WTC11 (cell line): Measurements from ENCODE around the gene ANG. TPM values are rescaled to one million over a fixed set of nuclear protein-coding genes. Genes with fewer than 3 reads are reported as not detected.

Experiments
- ATAC-seq: fragments of 200-7000 bp; cut with Tn5 transposase; 2 replicates; pipeline ENCODE4 v1.10.0; 2021; ENCODE audit warnings: mild to moderate bottlenecking, moderate library complexity
- CTCF ChIA-PET: fragments of 300-600 bp; sonication (Branson Sonifier 250); formaldehyde crosslinking; loops from one replicate; lab custom pipeline; 2021; ENCODE audit warnings: antibody characterized with exemption; lab: Charles Lee
- POLR2A ChIA-PET: fragments of 350-600 bp; sonication (Branson Sonifier 250); formaldehyde crosslinking; loops from one replicate; lab custom pipeline; 2021; ENCODE audit warnings: antibody characterized with exemption; lab: Charles Lee
- DNase-seq: peaks from one replicate; pipeline ENCODE4 v3.0.0; 2021; ENCODE audit warnings: low spot score
- H3K27ac Mint-ChIP-seq: 2 replicates; pipeline ENCODE4 v1.8.0; 2021; ENCODE audit warnings: mixed read lengths
- H3K27me3 Mint-ChIP-seq: 2 replicates; pipeline ENCODE4 v1.8.0; 2021; ENCODE audit warnings: low read depth, mild to moderate bottlenecking, moderate library complexity, mixed read lengths
- H3K36me3 Mint-ChIP-seq: 2 replicates; pipeline ENCODE4 v1.8.0; 2021; ENCODE audit warnings: mixed read lengths
- H3K4me1 Mint-ChIP-seq: 2 replicates; pipeline ENCODE4 v1.8.0; 2022; ENCODE audit warnings: mixed read lengths
- H3K4me3 Mint-ChIP-seq: 2 replicates; pipeline ENCODE4 v1.8.0; 2021; ENCODE audit warnings: mild to moderate bottlenecking, moderate library complexity, mixed read lengths
- H3K9me3 Mint-ChIP-seq: 2 replicates; pipeline ENCODE4 v1.8.0; 2021; ENCODE audit warnings: mixed read lengths
- CBFB ChIP-seq: sonication (generic); formaldehyde crosslinking; IDR thresholded peaks from 2 replicates; pipeline ENCODE4 v1.8.1; 2022; ENCODE audit warnings: mild to moderate bottlenecking, low read depth, missing genetic modification reagents
- CREM ChIP-seq: sonication (generic); formaldehyde crosslinking; IDR thresholded peaks from 2 replicates; pipeline ENCODE4 v1.8.1; 2022; ENCODE audit warnings: mild to moderate bottlenecking, missing genetic modification reagents, moderate library complexity
- HMGA2 ChIP-seq: fragments of 250-450 bp; sonication (Bioruptor Pico); IDR thresholded peaks from 2 replicates; pipeline ENCODE4 v1.4.0; 2021; ENCODE audit warnings: mild to moderate bottlenecking, moderate library complexity
- NFATC4 ChIP-seq: fragments of 250-450 bp; sonication (Bioruptor Pico); IDR thresholded peaks from 2 replicates; pipeline ENCODE4 v1.9.0; 2021; ENCODE audit warnings: mild to moderate bottlenecking
- NR2C2 ChIP-seq: sonication (generic); formaldehyde crosslinking; IDR thresholded peaks from 2 replicates; pipeline ENCODE4 v1.8.0; 2022; ENCODE audit warnings: mild to moderate bottlenecking, missing genetic modification reagents
- NR3C1 ChIP-seq: sonication (generic); formaldehyde crosslinking; conservative IDR thresholded peaks from 2 replicates; pipeline ENCODE4 v1.8.1; 2023; ENCODE audit warnings: low read depth, mild to moderate bottlenecking, missing genetic modification reagents
- TCF7 ChIP-seq: sonication (generic); formaldehyde crosslinking; IDR thresholded peaks from 2 replicates; pipeline ENCODE4 v1.8.0; 2022; ENCODE audit warnings: mild to moderate bottlenecking, low read depth, missing genetic modification reagents, moderate library complexity
- ZMAT4 ChIP-seq: fragments of 250-450 bp; sonication (Bioruptor Pico); IDR thresholded peaks from 2 replicates; pipeline ENCODE4 v1.9.0; 2021; ENCODE audit warnings: mild to moderate bottlenecking
- ZNF121 ChIP-seq: sonication (generic); formaldehyde crosslinking; IDR thresholded peaks from 2 replicates; pipeline ENCODE4 v1.8.0; 2023; ENCODE audit warnings: missing genetic modification reagents
- ZNF263 ChIP-seq: sonication (generic); formaldehyde crosslinking; IDR thresholded peaks from 2 replicates; pipeline ENCODE4 v1.8.1; 2022; ENCODE audit warnings: low read depth, mild to moderate bottlenecking, moderate library complexity, missing genetic modification reagents
- ZNF671 ChIP-seq: fragments of 250-450 bp; sonication (Bioruptor Pico); IDR thresholded peaks from 2 replicates; pipeline ENCODE4 v1.8.0; 2021; ENCODE audit warnings: mild to moderate bottlenecking
- total RNA-seq: library from RNA; stranded (reverse); gene quantifications from 3 replicates; pipeline ENCODE4 v1.2.3, GENCODE V29; 2021
- TF ChIP-seq, protein P1 (sequence below): sonication (generic); formaldehyde crosslinking; IDR thresholded peaks from 2 replicates; pipeline ENCODE4 v1.8.0; 2022; ENCODE audit warnings: mild to moderate bottlenecking, missing genetic modification reagents
- TF ChIP-seq, protein P2 (sequence below): sonication (generic); formaldehyde crosslinking; IDR thresholded peaks from 2 replicates; pipeline ENCODE4 v1.8.1; 2022; ENCODE audit warnings: mild to moderate bottlenecking, missing genetic modification reagents, moderate library complexity, borderline replicate concordance
- TF ChIP-seq, protein P3 (sequence below): sonication (generic); formaldehyde crosslinking; IDR thresholded peaks from 2 replicates; pipeline ENCODE4 v1.8.1; 2022; ENCODE audit warnings: missing genetic modification reagents, borderline replicate concordance
- TF ChIP-seq, protein P4 (sequence below): fragments of 250-450 bp; sonication (Bioruptor Pico); IDR thresholded peaks from 2 replicates; pipeline ENCODE4 v1.9.0; 2021; ENCODE audit warnings: mild to moderate bottlenecking, borderline replicate concordance
- TF ChIP-seq, protein P5 (sequence below): sonication (generic); formaldehyde crosslinking; IDR thresholded peaks from 2 replicates; pipeline ENCODE4 v1.8.1; 2023; ENCODE audit warnings: mild to moderate bottlenecking, missing genetic modification reagents, moderate library complexity
- TF ChIP-seq, protein P6 (sequence below): fragments of 200-600 bp; IDR thresholded peaks from 2 replicates; pipeline ENCODE4 v1.8.0; 2022; ENCODE audit warnings: antibody characterized with exemption

The ANG gene
- total RNA-seq, 1 experiment from 2014 or later, result 4.8 TPM

- TF ChIP-seq, protein P1, sequence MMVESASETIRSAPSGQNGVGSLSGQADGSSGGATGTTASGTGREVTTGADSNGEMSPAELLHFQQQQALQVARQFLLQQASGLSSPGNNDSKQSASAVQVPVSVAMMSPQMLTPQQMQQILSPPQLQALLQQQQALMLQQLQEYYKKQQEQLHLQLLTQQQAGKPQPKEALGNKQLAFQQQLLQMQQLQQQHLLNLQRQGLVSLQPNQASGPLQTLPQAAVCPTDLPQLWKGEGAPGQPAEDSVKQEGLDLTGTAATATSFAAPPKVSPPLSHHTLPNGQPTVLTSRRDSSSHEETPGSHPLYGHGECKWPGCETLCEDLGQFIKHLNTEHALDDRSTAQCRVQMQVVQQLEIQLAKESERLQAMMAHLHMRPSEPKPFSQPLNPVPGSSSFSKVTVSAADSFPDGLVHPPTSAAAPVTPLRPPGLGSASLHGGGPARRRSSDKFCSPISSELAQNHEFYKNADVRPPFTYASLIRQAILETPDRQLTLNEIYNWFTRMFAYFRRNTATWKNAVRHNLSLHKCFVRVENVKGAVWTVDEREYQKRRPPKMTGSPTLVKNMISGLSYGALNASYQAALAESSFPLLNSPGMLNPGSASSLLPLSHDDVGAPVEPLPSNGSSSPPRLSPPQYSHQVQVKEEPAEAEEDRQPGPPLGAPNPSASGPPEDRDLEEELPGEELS (CRISPR knock-in tag), result no peak
- no peak for TF ChIP-seq CREM (CRISPR knock-in tag)
- TF ChIP-seq, protein P2, sequence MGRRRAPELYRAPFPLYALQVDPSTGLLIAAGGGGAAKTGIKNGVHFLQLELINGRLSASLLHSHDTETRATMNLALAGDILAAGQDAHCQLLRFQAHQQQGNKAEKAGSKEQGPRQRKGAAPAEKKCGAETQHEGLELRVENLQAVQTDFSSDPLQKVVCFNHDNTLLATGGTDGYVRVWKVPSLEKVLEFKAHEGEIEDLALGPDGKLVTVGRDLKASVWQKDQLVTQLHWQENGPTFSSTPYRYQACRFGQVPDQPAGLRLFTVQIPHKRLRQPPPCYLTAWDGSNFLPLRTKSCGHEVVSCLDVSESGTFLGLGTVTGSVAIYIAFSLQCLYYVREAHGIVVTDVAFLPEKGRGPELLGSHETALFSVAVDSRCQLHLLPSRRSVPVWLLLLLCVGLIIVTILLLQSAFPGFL (CRISPR knock-in tag), result no peak
- TF ChIP-seq, protein P3, sequence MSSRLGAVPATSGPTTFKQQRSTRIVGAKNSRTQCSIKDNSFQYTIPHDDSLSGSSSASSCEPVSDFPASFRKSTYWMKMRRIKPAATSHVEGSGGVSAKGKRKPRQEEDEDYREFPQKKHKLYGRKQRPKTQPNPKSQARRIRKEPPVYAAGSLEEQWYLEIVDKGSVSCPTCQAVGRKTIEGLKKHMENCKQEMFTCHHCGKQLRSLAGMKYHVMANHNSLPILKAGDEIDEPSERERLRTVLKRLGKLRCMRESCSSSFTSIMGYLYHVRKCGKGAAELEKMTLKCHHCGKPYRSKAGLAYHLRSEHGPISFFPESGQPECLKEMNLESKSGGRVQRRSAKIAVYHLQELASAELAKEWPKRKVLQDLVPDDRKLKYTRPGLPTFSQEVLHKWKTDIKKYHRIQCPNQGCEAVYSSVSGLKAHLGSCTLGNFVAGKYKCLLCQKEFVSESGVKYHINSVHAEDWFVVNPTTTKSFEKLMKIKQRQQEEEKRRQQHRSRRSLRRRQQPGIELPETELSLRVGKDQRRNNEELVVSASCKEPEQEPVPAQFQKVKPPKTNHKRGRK (CRISPR knock-in tag), result no peak
- TF ChIP-seq NR3C1, result no peak
Observed at GRCh38 chr14:20714593-20715250, 26.2 kb downstream of the ANG start (continued).

GRCh38 chr14:20719777-20720176 is 31.2 kb downstream of the ANG start:
- no peak overlapping the region for H3K27ac Mint-ChIP-seq
- TF ChIP-seq HMGA2 (CRISPR knock-in tag), result no peak
- no peak for TF ChIP-seq TCF7 (CRISPR knock-in tag)
- no peak for TF ChIP-seq ZMAT4 (CRISPR knock-in tag)
- no peak for TF ChIP-seq ZNF121 (CRISPR knock-in tag)
- TF ChIP-seq, protein P4, sequence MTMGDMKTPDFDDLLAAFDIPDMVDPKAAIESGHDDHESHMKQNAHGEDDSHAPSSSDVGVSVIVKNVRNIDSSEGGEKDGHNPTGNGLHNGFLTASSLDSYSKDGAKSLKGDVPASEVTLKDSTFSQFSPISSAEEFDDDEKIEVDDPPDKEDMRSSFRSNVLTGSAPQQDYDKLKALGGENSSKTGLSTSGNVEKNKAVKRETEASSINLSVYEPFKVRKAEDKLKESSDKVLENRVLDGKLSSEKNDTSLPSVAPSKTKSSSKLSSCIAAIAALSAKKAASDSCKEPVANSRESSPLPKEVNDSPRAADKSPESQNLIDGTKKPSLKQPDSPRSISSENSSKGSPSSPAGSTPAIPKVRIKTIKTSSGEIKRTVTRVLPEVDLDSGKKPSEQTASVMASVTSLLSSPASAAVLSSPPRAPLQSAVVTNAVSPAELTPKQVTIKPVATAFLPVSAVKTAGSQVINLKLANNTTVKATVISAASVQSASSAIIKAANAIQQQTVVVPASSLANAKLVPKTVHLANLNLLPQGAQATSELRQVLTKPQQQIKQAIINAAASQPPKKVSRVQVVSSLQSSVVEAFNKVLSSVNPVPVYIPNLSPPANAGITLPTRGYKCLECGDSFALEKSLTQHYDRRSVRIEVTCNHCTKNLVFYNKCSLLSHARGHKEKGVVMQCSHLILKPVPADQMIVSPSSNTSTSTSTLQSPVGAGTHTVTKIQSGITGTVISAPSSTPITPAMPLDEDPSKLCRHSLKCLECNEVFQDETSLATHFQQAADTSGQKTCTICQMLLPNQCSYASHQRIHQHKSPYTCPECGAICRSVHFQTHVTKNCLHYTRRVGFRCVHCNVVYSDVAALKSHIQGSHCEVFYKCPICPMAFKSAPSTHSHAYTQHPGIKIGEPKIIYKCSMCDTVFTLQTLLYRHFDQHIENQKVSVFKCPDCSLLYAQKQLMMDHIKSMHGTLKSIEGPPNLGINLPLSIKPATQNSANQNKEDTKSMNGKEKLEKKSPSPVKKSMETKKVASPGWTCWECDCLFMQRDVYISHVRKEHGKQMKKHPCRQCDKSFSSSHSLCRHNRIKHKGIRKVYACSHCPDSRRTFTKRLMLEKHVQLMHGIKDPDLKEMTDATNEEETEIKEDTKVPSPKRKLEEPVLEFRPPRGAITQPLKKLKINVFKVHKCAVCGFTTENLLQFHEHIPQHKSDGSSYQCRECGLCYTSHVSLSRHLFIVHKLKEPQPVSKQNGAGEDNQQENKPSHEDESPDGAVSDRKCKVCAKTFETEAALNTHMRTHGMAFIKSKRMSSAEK, result no peak
- TF ChIP-seq, all 79 proteins: peak for 0
- no peak overlapping the region for H3K4me3 Mint-ChIP-seq
- ATAC-seq (no peak), DNase-seq (no peak)
- 0 out of 2 replicates have a peak, but pooled peaks cover 2% of the 10 kb centered on the region for H3K4me1 Mint-ChIP-seq
- H3K9me3 Mint-ChIP-seq, result peaks cover 17% of the 10 kb centered on the region
- no peaks in the 10 kb centered on the region for H3K36me3 Mint-ChIP-seq
- ChIA-PET CTCF (interaction anchor here (1.1 to 1.6 kb wide), 2 partner anchors 138 to 147 kb away, joined by 3 to 6 read pairs; no protein-coding TSS in a partner anchor), POLR2A (no interaction called here)
- H3K27me3 Mint-ChIP-seq, result peaks cover 26% of the 10 kb centered on the region

DNA sequence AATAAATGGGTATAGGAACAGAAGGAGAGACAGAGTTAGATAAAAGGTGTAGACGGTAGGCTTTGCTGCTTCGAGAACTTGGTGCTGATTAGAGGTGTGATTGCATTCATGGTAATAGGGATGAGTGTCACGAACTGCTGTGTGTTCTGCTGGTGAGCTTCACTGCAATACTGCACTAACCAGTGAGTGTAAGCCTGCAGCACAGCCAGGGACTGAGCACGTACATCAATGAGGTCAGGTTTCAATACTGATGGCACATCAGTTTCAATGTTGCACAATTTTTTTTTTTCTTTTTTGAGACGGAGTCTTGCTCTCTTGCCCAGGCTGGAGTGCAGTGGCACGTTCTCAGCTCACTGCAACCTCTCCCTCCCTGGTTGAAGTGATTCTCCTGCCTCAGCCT is 32.2 kb downstream of the ANG start:
- 0 out of 2 replicates have a peak, but pooled peaks cover 2% of the 10 kb centered on the region for H3K4me1 Mint-ChIP-seq
- no peak overlapping the region for H3K27ac Mint-ChIP-seq
- no peak for ATAC-seq
- peaks cover 13% of the 10 kb centered on the region for H3K9me3 Mint-ChIP-seq
- DNase-seq, result no peak
- POLR2A ChIA-PET, result no interaction called here
- H3K36me3 Mint-ChIP-seq, result no peaks in the 10 kb centered on the region
- H3K27me3 Mint-ChIP-seq, result peaks cover 30% of the 10 kb centered on the region
- H3K4me3 Mint-ChIP-seq, result no peak overlapping the region
- CTCF ChIA-PET, result no interaction called here
- no peak for TF ChIP-seq ZNF263
- TF ChIP-seq ZNF671 (CRISPR knock-in tag), result no peak
- TF ChIP-seq, protein P5, sequence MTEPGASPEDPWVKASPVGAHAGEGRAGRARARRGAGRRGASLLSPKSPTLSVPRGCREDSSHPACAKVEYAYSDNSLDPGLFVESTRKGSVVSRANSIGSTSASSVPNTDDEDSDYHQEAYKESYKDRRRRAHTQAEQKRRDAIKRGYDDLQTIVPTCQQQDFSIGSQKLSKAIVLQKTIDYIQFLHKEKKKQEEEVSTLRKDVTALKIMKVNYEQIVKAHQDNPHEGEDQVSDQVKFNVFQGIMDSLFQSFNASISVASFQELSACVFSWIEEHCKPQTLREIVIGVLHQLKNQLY, result no peak
- no peak for TF ChIP-seq CBFB (CRISPR knock-in tag)
- TF ChIP-seq, protein P1 (CRISPR knock-in tag), result no peak
- TF ChIP-seq, protein P6, sequence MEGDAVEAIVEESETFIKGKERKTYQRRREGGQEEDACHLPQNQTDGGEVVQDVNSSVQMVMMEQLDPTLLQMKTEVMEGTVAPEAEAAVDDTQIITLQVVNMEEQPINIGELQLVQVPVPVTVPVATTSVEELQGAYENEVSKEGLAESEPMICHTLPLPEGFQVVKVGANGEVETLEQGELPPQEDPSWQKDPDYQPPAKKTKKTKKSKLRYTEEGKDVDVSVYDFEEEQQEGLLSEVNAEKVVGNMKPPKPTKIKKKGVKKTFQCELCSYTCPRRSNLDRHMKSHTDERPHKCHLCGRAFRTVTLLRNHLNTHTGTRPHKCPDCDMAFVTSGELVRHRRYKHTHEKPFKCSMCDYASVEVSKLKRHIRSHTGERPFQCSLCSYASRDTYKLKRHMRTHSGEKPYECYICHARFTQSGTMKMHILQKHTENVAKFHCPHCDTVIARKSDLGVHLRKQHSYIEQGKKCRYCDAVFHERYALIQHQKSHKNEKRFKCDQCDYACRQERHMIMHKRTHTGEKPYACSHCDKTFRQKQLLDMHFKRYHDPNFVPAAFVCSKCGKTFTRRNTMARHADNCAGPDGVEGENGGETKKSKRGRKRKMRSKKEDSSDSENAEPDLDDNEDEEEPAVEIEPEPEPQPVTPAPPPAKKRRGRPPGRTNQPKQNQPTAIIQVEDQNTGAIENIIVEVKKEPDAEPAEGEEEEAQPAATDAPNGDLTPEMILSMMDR, result no peak
- no peak for TF ChIP-seq NR2C2 (CRISPR knock-in tag)
- TF ChIP-seq NFATC4 (CRISPR knock-in tag), result no peak
